ENCODE data around the gene FASN.

- TF ChIP-seq FOXA1 (IDR thresholded peaks at IDR 0.05) (no peak), BHLHE40 (IDR thresholded peaks at IDR 0.05; ENCODE audit: borderline replicate concordance) (no peak), SP1 (IDR thresholded peaks at IDR 0.05) (no peak), CTBP1 (IDR thresholded peaks at IDR 0.05; ENCODE audit: borderline replicate concordance) (no peak), NFRKB (IDR thresholded peaks at IDR 0.05) (no peak), FOXM1 (IDR thresholded peaks at IDR 0.05; ENCODE audit: borderline replicate concordance) (no peak), TARDBP (IDR thresholded peaks at IDR 0.05) (no peak)
These were observed 40.5 kb upstream of the FASN start for GRCh38 chr17:82138511-82138992.

All from HEK293T (cell line).